H1 (cell line): ENCODE measurements around the gene TMEM120A.

Experiments used
- BRCA1 ChIP-seq: IDR thresholded peaks from 2 replicates; pipeline ENCODE4 v1.6.1; 2012; ENCODE audit warnings: low read depth, low read length, improper control_type of control experiment
- CHD2 ChIP-seq: IDR thresholded peaks from 2 replicates; pipeline ENCODE4 v1.6.1; 2012; ENCODE audit warnings: low read length, improper control_type of control experiment
- EZH2 ChIP-seq: fragments of 200-600 bp; sonication (generic); IDR thresholded peaks from 2 replicates; pipeline ENCODE4 v1.7.1; 2012; ENCODE audit warnings: low read depth, mild to moderate bottlenecking, moderate library complexity, low read length, inconsistent platforms; ENCODE audit not compliant: severe bottlenecking
- KDM1A ChIP-seq: fragments of 200-600, 300-600 bp; sonication (generic); IDR thresholded peaks from 2 replicates; pipeline ENCODE4 v1.7.1; 2016; ENCODE audit warnings: mild to moderate bottlenecking, low read length, borderline replicate concordance
- POLR2AphosphoS5 ChIP-seq: IDR thresholded peaks from 2 replicates; pipeline ENCODE4 v1.6.1; 2011; ENCODE audit warnings: low read depth, low read length
- TAF1 ChIP-seq: IDR thresholded peaks from 2 replicates; pipeline ENCODE4 v1.6.1; 2011; ENCODE audit warnings: mild to moderate bottlenecking, low read depth, low read length
- TAF7 ChIP-seq: optimal IDR thresholded peaks from 2 replicates; pipeline ENCODE3; 2011; ENCODE audit warnings: low read depth, mild to moderate bottlenecking, inconsistent platforms, low read length, moderate library complexity, borderline replicate concordance
- YY1 ChIP-seq: IDR thresholded peaks from 2 replicates; pipeline ENCODE4 v1.6.1; 2011; ENCODE audit warnings: low read depth, mild to moderate bottlenecking, low read length
- TF ChIP-seq, protein P1 (sequence below), 3 experiments: IDR thresholded peaks; 1 replicate in 2 of 3; 2 replicates in 1 of 3; pipeline versions ENCODE4 v1.5.1 to v1.6.1; 2011; ENCODE audit warnings: low read length in 3 of 3, mild to moderate bottlenecking in 3 of 3, inconsistent platforms in 2 of 3, low read depth in 1 of 3, moderate library complexity in 1 of 3; ENCODE audit not compliant: insufficient read depth in 1 of 3; ENCODE audit errors: control extremely low read depth in 1 of 3
- TF ChIP-seq, protein P2 (sequence below): IDR thresholded peaks from 2 replicates; pipeline ENCODE4 v1.6.1; 2012; ENCODE audit warnings: low read length, inconsistent platforms
- TF ChIP-seq, protein P3 (sequence below): IDR thresholded peaks from 2 replicates; pipeline ENCODE4 v1.6.1; 2011; ENCODE audit warnings: low read depth, mild to moderate bottlenecking, low read length; ENCODE audit not compliant: insufficient read depth

DNA sequence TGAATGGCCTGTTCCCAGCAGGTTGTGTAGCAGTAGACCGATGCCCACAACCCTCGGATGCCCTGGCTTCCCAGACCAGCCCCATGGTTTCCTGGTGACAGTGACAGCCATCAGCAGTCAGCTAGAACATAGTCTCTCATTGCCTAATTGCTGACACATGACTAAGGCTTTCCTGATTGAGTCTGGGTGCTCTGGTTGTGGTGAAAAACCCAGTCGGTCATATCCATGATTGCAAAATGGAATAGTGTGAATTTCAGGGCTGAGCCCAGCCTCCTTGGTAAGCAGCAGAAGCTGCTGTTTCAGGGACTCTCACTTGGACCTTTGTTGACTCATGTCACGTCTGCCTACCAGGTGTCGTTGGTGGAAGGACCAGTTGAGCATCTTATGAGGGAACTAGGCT, 42.9 kb downstream of the TMEM120A start:
- TF ChIP-seq, protein P1, sequence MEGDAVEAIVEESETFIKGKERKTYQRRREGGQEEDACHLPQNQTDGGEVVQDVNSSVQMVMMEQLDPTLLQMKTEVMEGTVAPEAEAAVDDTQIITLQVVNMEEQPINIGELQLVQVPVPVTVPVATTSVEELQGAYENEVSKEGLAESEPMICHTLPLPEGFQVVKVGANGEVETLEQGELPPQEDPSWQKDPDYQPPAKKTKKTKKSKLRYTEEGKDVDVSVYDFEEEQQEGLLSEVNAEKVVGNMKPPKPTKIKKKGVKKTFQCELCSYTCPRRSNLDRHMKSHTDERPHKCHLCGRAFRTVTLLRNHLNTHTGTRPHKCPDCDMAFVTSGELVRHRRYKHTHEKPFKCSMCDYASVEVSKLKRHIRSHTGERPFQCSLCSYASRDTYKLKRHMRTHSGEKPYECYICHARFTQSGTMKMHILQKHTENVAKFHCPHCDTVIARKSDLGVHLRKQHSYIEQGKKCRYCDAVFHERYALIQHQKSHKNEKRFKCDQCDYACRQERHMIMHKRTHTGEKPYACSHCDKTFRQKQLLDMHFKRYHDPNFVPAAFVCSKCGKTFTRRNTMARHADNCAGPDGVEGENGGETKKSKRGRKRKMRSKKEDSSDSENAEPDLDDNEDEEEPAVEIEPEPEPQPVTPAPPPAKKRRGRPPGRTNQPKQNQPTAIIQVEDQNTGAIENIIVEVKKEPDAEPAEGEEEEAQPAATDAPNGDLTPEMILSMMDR (IDR thresholded peaks at IDR 0.05; ENCODE audit: control extremely low read depth in 1 of 3, insufficient read depth in 1 of 3, low read depth in 1 of 3, low read length in 3 of 3), result no peak
- no peak for TF ChIP-seq EZH2
- TF ChIP-seq, protein P2, sequence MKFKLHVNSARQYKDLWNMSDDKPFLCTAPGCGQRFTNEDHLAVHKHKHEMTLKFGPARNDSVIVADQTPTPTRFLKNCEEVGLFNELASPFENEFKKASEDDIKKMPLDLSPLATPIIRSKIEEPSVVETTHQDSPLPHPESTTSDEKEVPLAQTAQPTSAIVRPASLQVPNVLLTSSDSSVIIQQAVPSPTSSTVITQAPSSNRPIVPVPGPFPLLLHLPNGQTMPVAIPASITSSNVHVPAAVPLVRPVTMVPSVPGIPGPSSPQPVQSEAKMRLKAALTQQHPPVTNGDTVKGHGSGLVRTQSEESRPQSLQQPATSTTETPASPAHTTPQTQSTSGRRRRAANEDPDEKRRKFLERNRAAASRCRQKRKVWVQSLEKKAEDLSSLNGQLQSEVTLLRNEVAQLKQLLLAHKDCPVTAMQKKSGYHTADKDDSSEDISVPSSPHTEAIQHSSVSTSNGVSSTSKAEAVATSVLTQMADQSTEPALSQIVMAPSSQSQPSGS, result no peak
- no peak for TF ChIP-seq TAF1
- no peak for TF ChIP-seq POLR2AphosphoS5
- TF ChIP-seq KDM1A, result no peak
- no peak for TF ChIP-seq YY1
- no peak for TF ChIP-seq CHD2
- TF ChIP-seq TAF7, result no peak
- TF ChIP-seq, protein P3, sequence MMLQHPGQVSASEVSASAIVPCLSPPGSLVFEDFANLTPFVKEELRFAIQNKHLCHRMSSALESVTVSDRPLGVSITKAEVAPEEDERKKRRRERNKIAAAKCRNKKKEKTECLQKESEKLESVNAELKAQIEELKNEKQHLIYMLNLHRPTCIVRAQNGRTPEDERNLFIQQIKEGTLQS, result no peak
- TF ChIP-seq BRCA1, result no peak
